SK-N-SH (cell line): Measurements from ENCODE around the gene PCDHB8. TPM values are rescaled to one million over a fixed set of nuclear protein-coding genes. Genes with fewer than 3 reads are reported as not detected.
A peak's percentile ranks its signal among the peaks of the same experiment; 100 is the strongest.
"Not testable (repeated sequence)": the region's sequence is repeated elsewhere in the genome, so short reads cannot be mapped to it uniquely, and the experiment has no call there.

Experiments used
- CTCF ChIA-PET: fragments of 300-600, 350-600 bp; formaldehyde crosslinking; extraction: SDS; loops from one replicate; lab custom pipeline; 2021; lab: Yijun Ruan, JAX
- POLR2A ChIA-PET: fragments of 350-600 bp; sonication (Branson Sonifier 250); formaldehyde crosslinking; extraction: SDS; loops from one replicate; lab custom pipeline; 2020; ENCODE audit warnings: antibody characterized with exemption, inconsistent platforms; lab: Yijun Ruan, JAX
- DNase-seq: peaks from one replicate; pipeline ENCODE4 v3.0.0; 2012
- H2AFZ ChIP-seq: fragments of 200-600 bp; sonication (generic); 2 replicates; pipeline ENCODE4 v1.8.1; 2016; ENCODE audit warnings: antibody characterized with exemption, mild to moderate bottlenecking, low read depth
- H3F3A ChIP-seq: fragments of 200-600 bp; sonication (generic); replicated peaks from 2 replicates; pipeline ENCODE3; 2016; ENCODE audit warnings: antibody characterized with exemption, mild to moderate bottlenecking; ENCODE audit not compliant: insufficient read depth
- H3K27ac ChIP-seq, 2 experiments: fragments of 200-500 bp in 1 of 2; fragments of 200-600 bp in 1 of 2; sonication (Bioruptor generic) in 1 of 2; sonication (generic), shearing (Covaris generic) in 1 of 2; 2 replicates each; pipeline versions ENCODE4 v1.5.1 to v1.6.1; 2014 to 2016; ENCODE audit warnings: low read depth in 2 of 2, inconsistent platforms in 1 of 2, low read length in 1 of 2, mild to moderate bottlenecking in 1 of 2, mixed read lengths in 1 of 2
- H3K27me3 ChIP-seq: fragments of 200-600 bp; sonication (generic), shearing (Covaris generic); 2 replicates; pipeline ENCODE4 v1.6.1; 2016; ENCODE audit warnings: mixed run types; ENCODE audit not compliant: insufficient read depth
- H3K36me3 ChIP-seq, 2 experiments: fragments of 200-500 bp in 1 of 2; fragments of 200-600 bp in 1 of 2; sonication (Bioruptor generic) in 1 of 2; sonication (generic) in 1 of 2; replicated peaks in 1 of 2; 2 replicates each; pipeline versions ENCODE3 to v1.5.1; 2014 to 2016; ENCODE audit warnings: low read length in 1 of 2, mild to moderate bottlenecking in 1 of 2; ENCODE audit not compliant: insufficient read depth in 2 of 2, control insufficient read depth in 1 of 2
- H3K4me1 ChIP-seq, 2 experiments: fragments of 200-500 bp in 1 of 2; fragments of 200-600 bp in 1 of 2; sonication (Bioruptor generic) in 1 of 2; sonication (generic), shearing (Covaris generic) in 1 of 2; 2 replicates each; pipeline versions ENCODE4 v1.5.1 to v1.6.1; 2014 to 2016; ENCODE audit warnings: low read depth in 1 of 2, low read length in 1 of 2, mixed run types in 1 of 2; ENCODE audit not compliant: insufficient read depth in 2 of 2, control insufficient read depth in 1 of 2
- H3K4me2 ChIP-seq: fragments of 200-600 bp; sonication (generic), shearing (Covaris generic); 2 replicates; pipeline ENCODE4 v1.6.1; 2017; ENCODE audit warnings: mixed run types
- H3K4me3 ChIP-seq, 2 experiments: fragments of 200-500 bp in 1 of 2; fragments of 200-600 bp in 1 of 2; sonication (Bioruptor generic) in 1 of 2; sonication (generic), shearing (Covaris generic) in 1 of 2; 2 replicates each; pipeline versions ENCODE4 v1.5.1 to v1.8.1; 2014 to 2016; ENCODE audit warnings: low read depth in 2 of 2, inconsistent platforms in 1 of 2, low read length in 1 of 2, mild to moderate bottlenecking in 1 of 2, mixed read lengths in 1 of 2, moderate library complexity in 1 of 2
- H3K79me2 ChIP-seq: fragments of 200-600 bp; sonication (generic); 2 replicates; pipeline ENCODE4 v1.8.1; 2017; ENCODE audit warnings: mild to moderate bottlenecking; ENCODE audit not compliant: insufficient read depth
- H3K9ac ChIP-seq: fragments of 200-600 bp; sonication (generic); 2 replicates; pipeline ENCODE4 v1.6.1; 2017; ENCODE audit warnings: mixed run types
- H3K9me2 ChIP-seq: fragments of 200-600 bp; sonication (generic); 2 replicates; pipeline ENCODE4 v1.6.1; 2017; ENCODE audit warnings: mixed run types
- H3K9me3 ChIP-seq: fragments of 200-600 bp; sonication (generic); 2 replicates; pipeline ENCODE4 v1.6.1; 2017; ENCODE audit warnings: mixed run types, mild to moderate bottlenecking, moderate library complexity
- H4K20me1 ChIP-seq: fragments of 200-600 bp; sonication (generic); 2 replicates; pipeline ENCODE4 v1.6.1; 2017; ENCODE audit warnings: mild to moderate bottlenecking, mixed run types; ENCODE audit not compliant: insufficient read depth
- CHD2 ChIP-seq: fragments of 150-350 bp; IDR thresholded peaks from 2 replicates; pipeline ENCODE4 v1.6.1; 2018; ENCODE audit warnings: low read length; ENCODE audit not compliant: partially characterized antibody
- ELF1 ChIP-seq: IDR thresholded peaks from 2 replicates; pipeline ENCODE4 v1.4.0; 2012
- EP300 ChIP-seq, 2 experiments: IDR thresholded peaks; 2 replicates each; pipeline versions ENCODE4 v1.4.0 to v1.6.1; 2012; ENCODE audit warnings: borderline replicate concordance in 1 of 2, low read depth in 1 of 2, low read length in 1 of 2
- EZH2phosphoT487 ChIP-seq: fragments of 200-600 bp; sonication (generic); IDR thresholded peaks from 2 replicates; pipeline ENCODE4 v1.6.1; 2017; ENCODE audit warnings: low read depth, mixed run types, mild to moderate bottlenecking, antibody characterized with exemption, moderate library complexity, borderline replicate concordance
- FOXJ3 ChIP-seq: sonication (generic); formaldehyde crosslinking; IDR thresholded peaks from 2 replicates; pipeline ENCODE4 v1.5.1; 2020; ENCODE audit warnings: mild to moderate bottlenecking, missing genetic modification reagents
- GATA2 ChIP-seq: sonication (generic); formaldehyde crosslinking; IDR thresholded peaks from 2 replicates; pipeline ENCODE4 v1.5.0; 2020; ENCODE audit warnings: mild to moderate bottlenecking, missing genetic modification reagents
- RAD21 ChIP-seq: IDR thresholded peaks from 2 replicates; pipeline ENCODE4 v1.6.1; 2012; ENCODE audit warnings: mild to moderate bottlenecking, low read length
- RXRA ChIP-seq: IDR thresholded peaks from 2 replicates; pipeline ENCODE4 v1.4.0; 2012; ENCODE audit warnings: low read depth, mild to moderate bottlenecking, borderline replicate concordance
- SMC3 ChIP-seq: IDR thresholded peaks from 2 replicates; pipeline ENCODE4 v1.6.1; 2012; ENCODE audit warnings: low read depth, low read length, improper control_type of control experiment
- WGBS: methylation state at CpG from one replicate; pipeline ENCODE4 v1.1.6; 2017; ENCODE audit warnings: low lambda C conversion rate; 5-methylcytosine and 5-hydroxymethylcytosine counted together
- polyA plus RNA-seq, 3 experiments: library from polyadenylated mRNA; depleted of rRNA; stranded (reverse); fragments of >200 nt; gene quantifications; 2 replicates each; pipeline ENCODE4 v1.2.3, GENCODE V29; 2012
- TF ChIP-seq, protein P1 (sequence below): fragments of 200-600 bp; sonication (generic); IDR thresholded peaks from 2 replicates; pipeline ENCODE4 v1.6.1; 2017; ENCODE audit warnings: antibody characterized with exemption, mild to moderate bottlenecking, moderate library complexity
- TF ChIP-seq, protein P2 (sequence below): IDR thresholded peaks from 2 replicates; pipeline ENCODE4; 2012
- TF ChIP-seq, protein P3 (sequence below): IDR thresholded peaks from 2 replicates; pipeline ENCODE4 v1.4.0; 2012; ENCODE audit warnings: low read depth

The PCDHB8 gene
- polyA plus RNA-seq, 1 of the 3 experiments (the other 2 are of a cell fraction) = 3.0 TPM

DNA sequence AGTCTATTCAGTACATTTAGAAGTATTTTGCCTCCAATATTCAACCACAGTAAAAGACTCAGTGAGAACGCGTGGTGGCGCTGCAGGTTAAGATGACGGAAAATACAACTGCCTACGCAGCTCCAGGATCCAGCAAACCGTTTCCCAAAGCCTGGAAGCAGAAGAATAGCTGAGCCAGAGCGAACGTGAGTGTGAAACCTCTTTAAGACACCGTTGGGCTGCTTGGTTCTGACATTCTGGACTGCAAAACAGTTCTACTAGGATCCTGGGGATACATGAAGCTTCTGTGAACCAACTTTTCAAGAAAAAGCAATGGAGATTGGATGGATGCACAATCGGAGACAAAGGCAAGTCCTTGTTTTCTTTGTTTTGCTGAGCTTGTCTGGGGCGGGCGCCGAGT lies 4.7 kb downstream of the PCDHB8 start, which contains the start of gene PCDHB16 (continued):
- TF ChIP-seq GATA2 (CRISPR knock-in tag) (no peak), CHD2 (no peak), SMC3 (peak; percentile 46; the same call in 1 of the 2 replicates), EP300 (IDR thresholded peaks at IDR 0.05; ENCODE audit: borderline replicate concordance in 1 of 2, low read depth in 1 of 2, low read length in 1 of 2) (no peak), EZH2phosphoT487 (no peak)

DNA sequence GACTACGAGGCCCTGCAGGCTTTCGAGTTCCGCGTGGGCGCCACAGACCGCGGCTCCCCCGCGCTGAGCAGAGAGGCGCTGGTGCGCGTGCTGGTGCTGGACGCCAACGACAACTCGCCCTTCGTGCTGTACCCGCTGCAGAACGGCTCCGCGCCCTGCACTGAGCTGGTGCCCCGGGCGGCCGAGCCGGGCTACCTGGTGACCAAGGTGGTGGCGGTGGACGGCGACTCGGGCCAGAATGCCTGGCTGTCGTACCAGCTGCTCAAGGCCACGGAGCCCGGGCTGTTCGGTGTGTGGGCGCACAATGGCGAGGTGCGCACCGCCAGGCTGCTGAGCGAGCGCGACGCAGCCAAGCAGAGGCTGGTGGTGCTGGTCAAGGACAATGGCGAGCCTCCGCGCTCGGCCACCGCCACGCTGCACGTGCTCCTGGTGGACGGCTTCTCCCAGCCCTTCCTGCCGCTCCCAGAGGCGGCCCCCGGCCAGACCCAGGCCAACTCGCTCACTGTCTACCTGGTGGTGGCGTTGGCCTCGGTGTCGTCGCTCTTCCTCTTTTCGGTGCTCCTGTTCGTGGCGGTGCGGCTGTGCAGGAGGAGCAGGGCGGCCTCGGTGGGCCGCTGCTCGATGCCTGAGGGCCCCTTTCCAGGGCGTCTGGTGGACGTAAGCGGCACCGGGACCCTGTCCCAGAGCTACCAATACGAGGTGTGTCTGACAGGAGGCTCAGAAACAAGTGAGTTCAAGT lies 6.7 kb downstream of the PCDHB8 start:
- H3K4me2 ChIP-seq, H3K4me1 ChIP-seq, H3K79me2 ChIP-seq, H3K27ac ChIP-seq, CTCF ChIA-PET, H2AFZ ChIP-seq, H3F3A ChIP-seq, H3K4me3 ChIP-seq, H3K9ac ChIP-seq, H3K36me3 ChIP-seq, H3K27me3 ChIP-seq, H3K9me2 ChIP-seq, POLR2A ChIA-PET, H3K9me3 ChIP-seq, DNase-seq, H4K20me1 ChIP-seq: not testable (repeated sequence)
- 58% methylated on average over 20 of the region's 69 CpGs for WGBS

DNA sequence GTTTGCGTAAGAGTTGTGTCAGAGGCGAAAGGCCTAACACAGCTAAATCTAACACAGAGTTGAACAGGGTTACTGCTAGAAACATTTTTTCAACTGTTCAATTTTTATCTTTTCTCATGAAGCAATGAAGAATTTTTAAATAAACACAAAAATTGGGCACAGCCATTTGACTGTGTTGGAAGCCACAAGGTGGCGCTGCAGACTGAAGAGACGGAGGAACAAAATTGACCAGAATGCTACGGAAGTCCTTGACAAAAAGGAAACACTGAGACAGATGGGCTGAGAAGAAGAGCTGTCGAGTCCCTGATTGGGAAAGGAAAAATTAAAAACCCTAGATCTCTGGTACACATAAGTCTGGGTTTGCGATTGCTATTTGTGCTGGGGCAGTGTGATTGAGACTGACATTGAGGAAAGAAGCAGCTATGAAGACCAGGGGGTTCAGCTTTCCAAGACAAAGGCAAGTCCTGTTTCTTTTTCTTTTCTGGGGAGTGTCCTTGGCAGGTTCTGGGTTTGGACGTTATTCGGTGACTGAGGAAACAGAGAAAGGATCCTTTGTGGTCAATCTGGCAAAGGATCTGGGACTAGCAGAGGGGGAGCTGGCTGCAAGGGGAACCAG lies 9.4 kb downstream of the PCDHB8 start, which contains the start of gene PCDHB9:
Gene PCDHB9, plus strand, starts transcription at position 265 of the 616 bp plus-strand sequence. Its CDS starts 158 bp downstream, at position 423.
- Histone ChIP-seq H3K9ac (peak within 1 kb of the TSS; percentile 42; the same call in 1 of the 2 replicates), H4K20me1 (no peaks in the 10 kb centered on the region), H3K36me3 (peaks cover 0 to 10% of the 10 kb centered on the region in 2 experiments), H3K9me3 (no peaks in the 10 kb centered on the region), H3K4me1 (no peaks in the 10 kb centered on the region), H3K79me2 (no peaks in the 10 kb centered on the region), H3K27ac (no peak within 1 kb of the TSS; a peak in 1 of 4 replicates), H3K4me2 (peak within 1 kb of the TSS; percentile 60), H3F3A (no peaks in the 10 kb centered on the region), H3K9me2 (no peaks in the 10 kb centered on the region), H3K4me3 (peak within 1 kb of the TSS; percentile 45 to 59), H3K27me3 (no peaks in the 10 kb centered on the region), H2AFZ (peak within 1 kb of the TSS; percentile 67; the same call in 1 of the 2 replicates)
- peak; percentile 61 for DNase-seq
- 41% methylated on average over 9 of the region's 9 CpGs for WGBS
- ChIA-PET CTCF (interaction anchor here (0.6 to 3.5 kb wide), 28 partner anchors 9 to 392 kb away, joined by 3 to 23 read pairs (median 4); partner anchors contain the start of genes PCDHA12, PCDHA8, PCDHB11 and PCDHB12), POLR2A (no interaction called here)
- TF ChIP-seq, protein P1, sequence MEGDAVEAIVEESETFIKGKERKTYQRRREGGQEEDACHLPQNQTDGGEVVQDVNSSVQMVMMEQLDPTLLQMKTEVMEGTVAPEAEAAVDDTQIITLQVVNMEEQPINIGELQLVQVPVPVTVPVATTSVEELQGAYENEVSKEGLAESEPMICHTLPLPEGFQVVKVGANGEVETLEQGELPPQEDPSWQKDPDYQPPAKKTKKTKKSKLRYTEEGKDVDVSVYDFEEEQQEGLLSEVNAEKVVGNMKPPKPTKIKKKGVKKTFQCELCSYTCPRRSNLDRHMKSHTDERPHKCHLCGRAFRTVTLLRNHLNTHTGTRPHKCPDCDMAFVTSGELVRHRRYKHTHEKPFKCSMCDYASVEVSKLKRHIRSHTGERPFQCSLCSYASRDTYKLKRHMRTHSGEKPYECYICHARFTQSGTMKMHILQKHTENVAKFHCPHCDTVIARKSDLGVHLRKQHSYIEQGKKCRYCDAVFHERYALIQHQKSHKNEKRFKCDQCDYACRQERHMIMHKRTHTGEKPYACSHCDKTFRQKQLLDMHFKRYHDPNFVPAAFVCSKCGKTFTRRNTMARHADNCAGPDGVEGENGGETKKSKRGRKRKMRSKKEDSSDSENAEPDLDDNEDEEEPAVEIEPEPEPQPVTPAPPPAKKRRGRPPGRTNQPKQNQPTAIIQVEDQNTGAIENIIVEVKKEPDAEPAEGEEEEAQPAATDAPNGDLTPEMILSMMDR = peak; percentile 71
- TF ChIP-seq, protein P2, sequence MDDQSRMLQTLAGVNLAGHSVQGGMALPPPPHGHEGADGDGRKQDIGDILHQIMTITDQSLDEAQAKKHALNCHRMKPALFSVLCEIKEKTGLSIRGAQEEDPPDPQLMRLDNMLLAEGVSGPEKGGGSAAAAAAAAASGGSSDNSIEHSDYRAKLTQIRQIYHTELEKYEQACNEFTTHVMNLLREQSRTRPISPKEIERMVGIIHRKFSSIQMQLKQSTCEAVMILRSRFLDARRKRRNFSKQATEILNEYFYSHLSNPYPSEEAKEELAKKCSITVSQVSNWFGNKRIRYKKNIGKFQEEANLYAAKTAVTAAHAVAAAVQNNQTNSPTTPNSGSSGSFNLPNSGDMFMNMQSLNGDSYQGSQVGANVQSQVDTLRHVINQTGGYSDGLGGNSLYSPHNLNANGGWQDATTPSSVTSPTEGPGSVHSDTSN = no peak
- TF ChIP-seq SMC3 = peak; percentile 29
- no peak for TF ChIP-seq FOXJ3 (CRISPR knock-in tag)
- no peak for TF ChIP-seq EP300 (IDR thresholded peaks at IDR 0.05; ENCODE audit: borderline replicate concordance in 1 of 2, low read depth in 1 of 2, low read length in 1 of 2)
- TF ChIP-seq RXRA = no peak
- no peak for TF ChIP-seq ELF1
- peak; percentile 59 for TF ChIP-seq RAD21
- TF ChIP-seq, protein P3, sequence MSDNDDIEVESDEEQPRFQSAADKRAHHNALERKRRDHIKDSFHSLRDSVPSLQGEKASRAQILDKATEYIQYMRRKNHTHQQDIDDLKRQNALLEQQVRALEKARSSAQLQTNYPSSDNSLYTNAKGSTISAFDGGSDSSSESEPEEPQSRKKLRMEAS = no peak
- TF ChIP-seq EZH2phosphoT487 = no peak

DNA sequence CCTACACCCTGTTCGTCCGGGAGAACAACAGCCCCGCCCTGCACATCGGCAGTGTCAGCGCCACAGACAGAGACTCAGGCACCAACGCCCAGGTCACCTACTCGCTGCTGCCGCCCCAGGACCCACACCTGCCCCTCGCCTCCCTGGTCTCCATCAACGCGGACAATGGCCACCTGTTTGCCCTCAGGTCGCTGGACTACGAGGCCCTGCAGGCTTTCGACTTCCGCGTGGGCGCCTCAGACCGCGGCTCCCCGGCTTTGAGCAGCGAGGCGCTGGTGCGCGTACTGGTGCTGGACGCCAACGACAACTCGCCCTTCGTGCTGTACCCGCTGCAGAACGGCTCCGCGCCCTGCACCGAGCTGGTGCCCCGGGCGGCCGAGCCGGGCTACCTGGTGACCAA lies 11.1 kb downstream of the PCDHB8 start:
- CTCF ChIA-PET, H3K4me3 ChIP-seq, H3K27ac ChIP-seq, POLR2A ChIA-PET, H3K4me1 ChIP-seq, DNase-seq, H3K9ac ChIP-seq, H4K20me1 ChIP-seq, H3K36me3 ChIP-seq, H3K79me2 ChIP-seq, H2AFZ ChIP-seq, H3F3A ChIP-seq, H3K9me3 ChIP-seq, H3K27me3 ChIP-seq, H3K4me2 ChIP-seq, H3K9me2 ChIP-seq: not testable (repeated sequence)
- WGBS = 59% methylated on average over 5 of the region's 37 CpGs
